Hepatocyte (in vitro differentiated cells): ENCODE measurements around the gene MIA. TPM values are rescaled to one million over a fixed set of nuclear protein-coding genes. Genes with fewer than 3 reads are reported as not detected.
A peak's percentile ranks its signal among the peaks of the same experiment; 100 is the strongest.

Experiments used
- DNase-seq: peaks from one replicate; pipeline ENCODE4 v3.0.0-alpha.2; 2016; ENCODE audit warnings: low spot score
- H2AFZ ChIP-seq: fragments of 200-600 bp; sonication (generic); 2 replicates; pipeline ENCODE4 v1.6.0; 2016; ENCODE audit warnings: antibody characterized with exemption, mild to moderate bottlenecking
- H3K27ac ChIP-seq: fragments of 200-600 bp; sonication (generic); 2 replicates; pipeline ENCODE4 v1.5.1; 2016; ENCODE audit warnings: mild to moderate bottlenecking
- H3K27me3 ChIP-seq: fragments of 200-600 bp; sonication (generic); 2 replicates; pipeline ENCODE4 v1.6.1; 2016
- H3K36me3 ChIP-seq: fragments of 200-600 bp; sonication (generic); replicated peaks from 2 replicates; pipeline ENCODE4 v1.5.1; 2016; ENCODE audit warnings: low read depth; ENCODE audit not compliant: insufficient read depth
- H3K4me1 ChIP-seq: fragments of 200-600 bp; sonication (generic); 2 replicates; pipeline ENCODE4 v1.5.1; 2016; ENCODE audit warnings: mild to moderate bottlenecking, moderate library complexity; ENCODE audit not compliant: insufficient read depth
- H3K4me2 ChIP-seq: fragments of 200-600 bp; sonication (generic); 2 replicates; pipeline ENCODE4 v1.6.0; 2016
- H3K4me3 ChIP-seq: fragments of 200-600 bp; sonication (generic); 2 replicates; pipeline ENCODE4 v1.5.1; 2016; ENCODE audit warnings: mild to moderate bottlenecking
- H3K79me2 ChIP-seq: fragments of 200-600 bp; sonication (generic); 2 replicates; pipeline ENCODE4 v1.6.0; 2017; ENCODE audit warnings: mild to moderate bottlenecking
- H3K9me2 ChIP-seq: fragments of 200-600 bp; sonication (generic); replicated peaks from 2 replicates; pipeline ENCODE4 v1.6.0; 2017; ENCODE audit warnings: mild to moderate bottlenecking; ENCODE audit not compliant: insufficient read depth
- H3K9me3 ChIP-seq: fragments of 200-600 bp; sonication (generic); 2 replicates; pipeline ENCODE4 v1.5.1; 2016; ENCODE audit warnings: low read depth, mild to moderate bottlenecking
- H4K20me1 ChIP-seq: fragments of 200-600 bp; sonication (generic); 2 replicates; pipeline ENCODE4 v1.6.0; 2016; ENCODE audit warnings: mild to moderate bottlenecking; ENCODE audit not compliant: insufficient read depth, poor library complexity, severe bottlenecking
- EZH2 ChIP-seq: fragments of 200-600 bp; sonication (generic); IDR thresholded peaks from 2 replicates; pipeline ENCODE4 v1.6.1; 2016; ENCODE audit warnings: antibody characterized with exemption, mild to moderate bottlenecking, borderline replicate concordance
- EZH2phosphoT487 ChIP-seq: fragments of 200-600 bp; sonication (generic); IDR thresholded peaks from one replicate; pipeline ENCODE4 v1.6.1; 2018; ENCODE audit warnings: antibody characterized with exemption, mild to moderate bottlenecking, low read depth, moderate library complexity; ENCODE audit not compliant: unreplicated experiment, severe bottlenecking
- WGBS: methylation state at CpG from one replicate; pipeline ENCODE4 v1.1.6; 2016; ENCODE audit warnings: low lambda C conversion rate; ENCODE audit errors: missing lambda C conversion rate; 5-methylcytosine and 5-hydroxymethylcytosine counted together
- polyA plus RNA-seq: library from polyadenylated mRNA; unstranded; fragments of >200 nt; fragmentation: Nextera tagmentation; extraction: Ambion mirVana; gene quantifications from 2 replicates; pipeline ENCODE4 v1.2.1, GENCODE V29; 2016
- total RNA-seq: library from RNA; depleted of rRNA; stranded (reverse); fragments of >200 nt; gene quantifications from 2 replicates; pipeline ENCODE4 v1.2.3, GENCODE V29; 2014
- TF ChIP-seq, protein P1 (sequence below): fragments of 200-600 bp; sonication (generic); IDR thresholded peaks from 2 replicates; pipeline ENCODE4 v1.5.1; 2016; ENCODE audit warnings: antibody characterized with exemption, mild to moderate bottlenecking; ENCODE audit not compliant: poor library complexity

Gene MIA
- total and polyA plus RNA-seq, 2 experiments from 2014 or later, result 0.86 TPM; not detected in 1

DNA sequence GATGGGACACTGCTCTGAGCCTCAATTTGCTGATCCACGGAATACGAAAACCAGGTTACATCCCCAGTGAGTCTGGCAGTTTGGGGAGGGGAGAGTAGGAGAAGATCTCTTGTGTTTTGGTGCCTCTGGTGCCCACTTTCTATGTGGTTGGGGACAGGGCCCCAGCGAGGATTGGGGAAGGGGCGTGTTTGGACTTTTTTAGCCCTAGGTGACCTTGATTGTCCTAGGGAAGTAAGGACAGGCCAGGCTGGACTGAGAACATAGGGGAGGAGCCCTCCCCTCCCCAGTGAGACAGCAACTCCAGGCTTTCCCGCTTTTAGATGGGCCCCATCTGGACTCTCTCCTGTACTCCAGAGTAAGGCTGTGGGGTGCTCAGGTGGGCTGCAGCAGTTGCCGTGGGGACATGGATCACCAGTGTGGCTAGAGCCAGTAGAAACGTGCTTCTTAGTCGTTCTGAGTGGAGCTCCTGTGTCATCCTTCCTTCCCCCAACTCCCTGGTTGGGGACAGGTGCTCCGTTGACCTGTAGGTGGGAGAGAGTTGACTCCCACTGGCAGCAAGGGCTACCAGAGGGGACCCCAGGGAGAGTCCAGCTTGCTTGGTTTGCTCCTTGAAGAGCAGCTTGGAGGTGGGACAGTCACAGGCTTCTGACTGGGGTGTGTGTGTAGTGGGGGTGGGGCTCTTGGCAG, 28.0 kb downstream of the MIA start:
- peak overlapping the region; percentile 76 for H3K27ac ChIP-seq
- peaks cover 63% of the 10 kb centered on the region for H3K4me1 ChIP-seq
- no peaks in the 10 kb centered on the region for H3K27me3 ChIP-seq
- H2AFZ ChIP-seq, result no peak overlapping the region
- no peaks in the 10 kb centered on the region for H3K36me3 ChIP-seq
- H3K9me3 ChIP-seq, result no peaks in the 10 kb centered on the region
- peak overlapping the region; percentile 98 for H3K4me2 ChIP-seq
- H3K4me3 ChIP-seq, result no peak overlapping the region
- H3K9me2 ChIP-seq, result no peaks in the 10 kb centered on the region
- H4K20me1 ChIP-seq, result peaks cover 70% of the 10 kb centered on the region
- WGBS, result 74% methylated on average over 9 of the region's 9 CpGs
- TF ChIP-seq, protein P1, sequence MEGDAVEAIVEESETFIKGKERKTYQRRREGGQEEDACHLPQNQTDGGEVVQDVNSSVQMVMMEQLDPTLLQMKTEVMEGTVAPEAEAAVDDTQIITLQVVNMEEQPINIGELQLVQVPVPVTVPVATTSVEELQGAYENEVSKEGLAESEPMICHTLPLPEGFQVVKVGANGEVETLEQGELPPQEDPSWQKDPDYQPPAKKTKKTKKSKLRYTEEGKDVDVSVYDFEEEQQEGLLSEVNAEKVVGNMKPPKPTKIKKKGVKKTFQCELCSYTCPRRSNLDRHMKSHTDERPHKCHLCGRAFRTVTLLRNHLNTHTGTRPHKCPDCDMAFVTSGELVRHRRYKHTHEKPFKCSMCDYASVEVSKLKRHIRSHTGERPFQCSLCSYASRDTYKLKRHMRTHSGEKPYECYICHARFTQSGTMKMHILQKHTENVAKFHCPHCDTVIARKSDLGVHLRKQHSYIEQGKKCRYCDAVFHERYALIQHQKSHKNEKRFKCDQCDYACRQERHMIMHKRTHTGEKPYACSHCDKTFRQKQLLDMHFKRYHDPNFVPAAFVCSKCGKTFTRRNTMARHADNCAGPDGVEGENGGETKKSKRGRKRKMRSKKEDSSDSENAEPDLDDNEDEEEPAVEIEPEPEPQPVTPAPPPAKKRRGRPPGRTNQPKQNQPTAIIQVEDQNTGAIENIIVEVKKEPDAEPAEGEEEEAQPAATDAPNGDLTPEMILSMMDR, result no peak
- TF ChIP-seq EZH2, result no peak
- TF ChIP-seq EZH2phosphoT487, result no peak
- DNase-seq, result no peak
- H3K79me2 ChIP-seq, result peaks cover 82% of the 10 kb centered on the region

DNA sequence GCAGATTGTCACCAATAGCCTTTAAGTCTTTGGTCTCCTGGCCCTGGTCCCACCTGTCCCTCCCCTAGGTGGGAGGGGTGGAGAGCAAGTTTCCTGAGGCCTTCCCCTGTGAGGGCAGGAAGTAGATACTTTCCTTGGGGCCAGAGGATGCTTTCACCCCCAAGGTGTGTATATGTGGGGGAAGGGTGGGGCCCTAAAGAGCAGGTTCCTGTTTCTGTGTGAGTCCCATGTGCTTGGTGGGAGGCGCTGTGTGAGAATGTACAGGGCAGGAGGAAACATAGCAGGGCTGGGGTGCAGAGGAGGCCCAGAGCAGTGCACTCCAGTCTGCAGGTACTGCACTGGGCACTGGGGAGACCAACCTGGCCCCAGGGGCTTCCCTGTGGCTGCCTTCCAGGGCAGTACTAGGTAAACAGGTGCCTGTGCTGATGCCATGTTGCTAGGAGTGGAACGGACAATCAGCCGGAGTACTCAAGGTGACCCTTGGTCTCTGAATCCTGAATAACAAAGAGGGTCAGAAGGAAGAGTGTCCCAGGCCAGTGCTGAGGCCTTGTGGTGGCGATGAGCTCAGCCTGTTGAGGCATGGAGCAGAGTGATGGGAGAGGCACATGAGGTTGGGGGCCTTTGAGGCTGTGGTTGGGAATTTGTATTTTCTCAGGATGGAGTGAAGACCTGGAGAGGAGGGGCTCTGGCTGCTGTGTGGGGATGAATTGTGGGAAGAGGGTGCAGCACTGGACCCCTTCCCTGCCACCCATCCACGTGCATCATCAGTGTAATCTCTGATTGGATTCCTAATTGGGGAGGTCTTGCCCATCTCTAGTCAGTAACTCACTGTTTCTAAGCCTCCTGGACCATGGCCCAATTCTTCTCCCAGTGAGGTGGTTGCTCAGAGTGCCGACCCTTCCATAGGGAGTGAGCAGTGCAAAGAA, 28.8 kb downstream of the MIA start:
- TF ChIP-seq EZH2phosphoT487 (no peak), EZH2 (no peak)
- TF ChIP-seq, protein P1, result no peak
- Histone ChIP-seq H2AFZ (no peak overlapping the region), H3K4me3 (no peak overlapping the region), H4K20me1 (peaks cover 70% of the 10 kb centered on the region), H3K36me3 (no peaks in the 10 kb centered on the region), H3K9me3 (no peaks in the 10 kb centered on the region), H3K79me2 (peaks cover 83% of the 10 kb centered on the region), H3K27ac (peak overlapping the region; percentile 76), H3K9me2 (no peaks in the 10 kb centered on the region), H3K4me2 (peak overlapping the region; percentile 98), H3K27me3 (no peaks in the 10 kb centered on the region), H3K4me1 (peaks cover 63% of the 10 kb centered on the region)
- 83% methylated on average over 6 of the region's 6 CpGs for WGBS
- no peak for DNase-seq

DNA sequence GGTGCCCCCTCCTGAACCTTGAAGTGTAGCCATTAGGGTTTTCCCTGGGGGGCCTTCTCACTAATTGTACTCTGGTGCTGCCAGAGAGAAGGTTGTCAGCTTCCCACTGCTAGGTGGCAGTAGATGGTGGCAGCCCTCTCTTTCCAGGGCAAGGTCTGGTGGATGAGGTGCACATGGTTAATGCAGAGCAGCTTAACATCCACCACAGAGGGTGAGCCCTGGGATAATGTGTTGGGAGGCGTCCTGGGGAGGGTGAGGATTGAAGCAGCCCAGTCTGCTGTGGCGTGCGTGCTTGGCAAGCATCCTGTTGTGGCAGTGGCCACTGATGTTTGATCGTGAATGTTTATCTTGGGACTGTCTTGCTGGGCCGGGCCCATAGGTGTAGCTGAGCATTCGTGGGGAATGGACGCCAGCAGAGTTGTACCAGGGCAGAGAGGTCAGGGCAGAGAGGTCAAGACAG, 29.5 kb downstream of the MIA start:
- H3K79me2 ChIP-seq, result peaks cover 80% of the 10 kb centered on the region
- no peak for DNase-seq
- peaks cover 70% of the 10 kb centered on the region for H4K20me1 ChIP-seq
- H3K36me3 ChIP-seq, result no peaks in the 10 kb centered on the region
- peak overlapping the region; percentile 98 for H3K4me2 ChIP-seq
- H3K4me3 ChIP-seq, result no peak overlapping the region
- WGBS, result 85% methylated on average over 7 of the region's 7 CpGs
- TF ChIP-seq EZH2phosphoT487 (no peak), EZH2 (no peak)
- TF ChIP-seq, protein P1, result no peak
- peak overlapping the region; percentile 76 for H3K27ac ChIP-seq
- peaks cover 63% of the 10 kb centered on the region for H3K4me1 ChIP-seq
- H2AFZ ChIP-seq, result no peak overlapping the region
- no peaks in the 10 kb centered on the region for H3K27me3 ChIP-seq
- H3K9me3 ChIP-seq, result no peaks in the 10 kb centered on the region
- no peaks in the 10 kb centered on the region for H3K9me2 ChIP-seq
